Skeletal muscle satellite cell (primary cell): ENCODE measurements around the gene SMAD6.

Experiments used
- H3K27me3 ChIP-seq: 2 replicates; pipeline ENCODE4 v1.7.0; 2013; ENCODE audit warnings: low read length; ENCODE audit not compliant: control insufficient read depth, insufficient read depth
- H3K36me3 ChIP-seq: 2 replicates; pipeline ENCODE4 v1.7.0; 2013; ENCODE audit warnings: mild to moderate bottlenecking, control low read depth, low read length; ENCODE audit not compliant: insufficient read depth
- H3K4me1 ChIP-seq: 2 replicates; pipeline ENCODE4 v1.7.0; 2013; ENCODE audit warnings: low read length; ENCODE audit not compliant: control insufficient read depth, insufficient read depth
- H3K4me2 ChIP-seq: 2 replicates; pipeline ENCODE4 v1.7.0; 2013; ENCODE audit warnings: mild to moderate bottlenecking, low read length
- H3K4me3 ChIP-seq: 2 replicates; pipeline ENCODE4 v1.7.0; 2013; ENCODE audit warnings: low read length
- H3K9ac ChIP-seq: 2 replicates; pipeline ENCODE4 v1.7.0; 2013; ENCODE audit warnings: mild to moderate bottlenecking, low read depth, low read length, moderate library complexity
- H3K9me3 ChIP-seq: replicated peaks from 2 replicates; pipeline ENCODE4 v1.7.0; 2013; ENCODE audit warnings: mild to moderate bottlenecking, control low read depth, low read length

Gene SMAD6

DNA sequence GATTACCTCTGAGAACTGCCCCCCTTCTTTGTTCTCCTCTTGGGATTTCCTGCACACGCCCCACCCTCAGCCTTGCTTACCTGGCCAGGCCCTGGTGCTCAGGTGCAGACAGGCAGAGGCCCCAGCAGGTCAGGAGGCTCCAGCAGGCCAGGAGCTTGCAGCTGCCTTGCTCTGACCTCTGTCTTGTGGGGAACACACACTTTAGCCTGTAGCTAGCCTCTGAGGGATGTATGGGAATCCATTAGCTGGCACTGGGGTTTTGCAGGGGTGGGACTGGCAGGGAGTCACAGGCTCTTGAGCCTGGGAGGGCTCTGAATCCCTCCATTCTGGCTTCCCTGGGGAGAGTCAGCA, 2.7 kb downstream of the SMAD6 start:
- Histone ChIP-seq H3K4me1 (peaks cover 41% of the 10 kb centered on the region), H3K4me3 (peak overlapping the region; percentile 79), H3K4me2 (peak overlapping the region; percentile 100), H3K36me3 (peaks cover 3% of the 10 kb centered on the region), H3K9me3 (no peaks in the 10 kb centered on the region), H3K9ac (peak overlapping the region; percentile 82), H3K27me3 (no peaks in the 10 kb centered on the region)

DNA sequence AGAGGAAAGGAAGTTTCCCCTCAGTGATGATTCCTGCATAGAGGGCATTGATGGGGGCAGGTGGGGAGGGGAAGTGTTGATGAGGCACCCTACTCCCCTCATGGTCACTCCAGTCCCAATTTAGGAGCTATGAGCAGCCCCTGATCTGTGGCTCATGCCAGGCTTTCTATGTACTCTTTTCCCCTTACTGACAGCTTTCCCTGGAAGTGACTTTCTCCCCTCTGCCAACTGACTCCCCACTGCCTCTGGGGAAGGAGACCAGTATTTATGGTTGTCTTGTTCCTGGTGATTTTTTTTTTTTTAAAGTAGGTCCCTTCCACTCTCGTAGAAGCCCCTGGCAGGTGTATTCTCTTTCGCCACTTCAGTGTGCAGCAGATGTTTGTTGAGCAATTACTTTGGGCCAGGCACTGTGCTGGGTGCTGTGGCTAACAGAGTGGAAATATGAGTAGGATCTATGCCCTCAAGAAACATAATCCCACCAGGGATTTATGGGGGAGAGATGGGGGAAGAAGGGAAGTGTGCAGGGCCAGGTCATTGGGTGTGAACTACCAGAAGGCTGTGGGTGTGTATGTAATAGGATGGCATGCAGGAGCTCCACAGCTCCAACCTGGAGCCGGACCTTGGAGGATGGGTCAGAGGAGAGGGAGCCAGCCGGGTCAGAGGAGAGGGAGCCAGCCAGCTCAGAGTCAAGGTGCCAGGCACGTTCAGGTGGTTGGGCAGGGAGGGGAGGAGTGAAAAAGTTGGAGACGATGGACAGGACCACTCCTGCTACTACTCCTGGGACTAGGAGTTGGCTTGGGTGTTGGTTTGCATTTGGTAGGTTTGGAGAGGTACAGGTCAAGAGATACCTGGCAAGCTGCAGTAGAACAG, 3.5 kb downstream of the SMAD6 start:
- peaks cover 3% of the 10 kb centered on the region for H3K36me3 ChIP-seq
- peak overlapping the region; percentile 12 for H3K4me3 ChIP-seq
- H3K4me1 ChIP-seq, result peaks cover 38% of the 10 kb centered on the region
- no peak overlapping the region for H3K9ac ChIP-seq
- peak overlapping the region; percentile 100 for H3K4me2 ChIP-seq
- no peaks in the 10 kb centered on the region for H3K27me3 ChIP-seq
- no peaks in the 10 kb centered on the region for H3K9me3 ChIP-seq

DNA sequence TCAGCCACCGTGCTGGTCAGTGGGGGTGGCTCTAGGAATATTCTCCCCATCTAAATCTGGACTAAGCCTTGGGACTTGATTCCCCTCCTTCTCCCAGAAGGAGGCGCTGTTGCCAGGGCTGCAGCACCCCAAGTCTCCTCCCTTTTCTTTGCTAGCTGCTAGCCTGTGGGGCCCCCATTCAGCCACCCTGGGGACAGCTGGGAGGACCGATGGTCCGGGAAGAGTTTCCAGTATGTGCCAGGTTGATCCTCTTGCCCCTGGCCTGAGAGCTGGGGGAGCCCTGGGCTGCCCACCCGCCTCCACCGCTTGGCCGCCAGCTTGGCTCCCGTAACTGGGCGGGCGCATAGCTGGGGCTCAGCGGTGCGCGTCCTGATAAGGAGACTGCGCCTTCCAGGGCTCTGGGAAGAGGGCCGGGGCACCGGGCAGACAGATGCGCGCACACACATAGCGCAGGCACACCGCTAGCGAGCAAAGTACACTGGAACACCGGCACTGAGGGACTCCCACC, 4.2 kb downstream of the SMAD6 start:
- H3K9me3 ChIP-seq, result no peaks in the 10 kb centered on the region
- peaks cover 35% of the 10 kb centered on the region for H3K4me1 ChIP-seq
- H3K4me2 ChIP-seq, result peak overlapping the region; percentile 100
- H3K9ac ChIP-seq, result no peak overlapping the region
- no peak overlapping the region for H3K4me3 ChIP-seq
- no peaks in the 10 kb centered on the region for H3K27me3 ChIP-seq
- peaks cover 3% of the 10 kb centered on the region for H3K36me3 ChIP-seq

- Histone ChIP-seq H3K9ac (no peak overlapping the region), H3K4me3 (no peak overlapping the region), H3K9me3 (no peaks in the 10 kb centered on the region), H3K4me2 (peak overlapping the region; percentile 100), H3K27me3 (no peaks in the 10 kb centered on the region), H3K36me3 (peaks cover 3% of the 10 kb centered on the region), H3K4me1 (peaks cover 35% of the 10 kb centered on the region)
Measured at GRCh38 chr15:66706840-66707239, 4.8 kb downstream of the SMAD6 start.

- peak overlapping the region; percentile 68 for H3K4me2 ChIP-seq
- H3K4me3 ChIP-seq, result no peak overlapping the region
- no peaks in the 10 kb centered on the region for H3K27me3 ChIP-seq
- H3K9me3 ChIP-seq, result no peaks in the 10 kb centered on the region
- peak overlapping the region; percentile 25 for H3K9ac ChIP-seq
- peaks cover 35% of the 10 kb centered on the region for H3K4me1 ChIP-seq
- H3K36me3 ChIP-seq, result peaks cover 3% of the 10 kb centered on the region
Measured at GRCh38 chr15:66707310-66708082, 5.5 kb downstream of the SMAD6 start.

DNA sequence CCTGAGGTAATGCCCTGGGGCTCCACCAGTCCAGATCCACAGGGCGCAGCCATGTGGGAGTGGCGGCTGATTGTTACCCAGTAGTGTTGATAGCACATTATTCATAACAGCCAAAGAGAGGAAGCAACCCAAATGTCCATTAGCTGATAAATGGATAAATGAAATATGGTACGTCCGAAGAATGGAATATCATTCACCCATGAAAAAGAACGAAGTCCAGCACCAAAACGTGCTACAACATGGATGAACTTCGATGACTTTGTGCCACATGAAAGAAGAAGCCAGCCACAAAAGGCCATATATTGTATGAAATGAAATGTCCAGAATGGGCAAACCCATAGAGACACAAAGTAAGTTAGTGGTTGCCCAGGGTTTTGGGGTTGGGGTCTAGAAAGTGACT, 6.4 kb downstream of the SMAD6 start:
- H3K4me2 ChIP-seq, result no peak overlapping the region
- H3K4me1 ChIP-seq, result peaks cover 35% of the 10 kb centered on the region
- no peak overlapping the region for H3K4me3 ChIP-seq
- H3K36me3 ChIP-seq, result peaks cover 3% of the 10 kb centered on the region
- H3K9me3 ChIP-seq, result no peaks in the 10 kb centered on the region
- no peaks in the 10 kb centered on the region for H3K27me3 ChIP-seq
- H3K9ac ChIP-seq, result no peak overlapping the region

- no peaks in the 10 kb centered on the region for H3K9me3 ChIP-seq
- H3K27me3 ChIP-seq, result no peaks in the 10 kb centered on the region
- H3K4me1 ChIP-seq, result peaks cover 29% of the 10 kb centered on the region
- H3K9ac ChIP-seq, result no peak overlapping the region
- H3K36me3 ChIP-seq, result peaks cover 3% of the 10 kb centered on the region
- H3K4me3 ChIP-seq, result no peak overlapping the region
- H3K4me2 ChIP-seq, result no peak overlapping the region
Measured at GRCh38 chr15:66709884-66710283, 7.8 kb downstream of the SMAD6 start.

DNA sequence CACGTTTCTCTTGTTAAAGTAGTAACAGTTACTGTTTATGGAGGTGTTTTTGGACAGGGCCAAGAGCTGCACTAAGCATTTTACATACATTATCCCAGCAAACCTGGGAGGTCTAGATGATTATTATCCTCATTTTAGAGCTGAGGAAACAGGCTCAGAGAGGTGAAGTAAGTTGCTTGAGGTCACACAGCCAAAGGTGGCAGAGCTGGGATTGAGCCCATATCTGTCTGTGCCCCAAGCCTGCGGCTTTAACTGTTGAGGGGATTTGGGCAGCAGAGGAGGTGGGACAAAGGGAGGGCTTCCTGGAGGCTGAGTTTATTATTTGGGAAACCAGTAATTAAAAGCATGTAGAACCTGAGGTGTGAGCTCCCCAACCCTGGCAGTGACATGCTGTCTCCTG, 9.2 kb downstream of the SMAD6 start:
- peaks cover 15% of the 10 kb centered on the region for H3K4me1 ChIP-seq
- no peak overlapping the region for H3K9ac ChIP-seq
- H3K4me3 ChIP-seq, result no peak overlapping the region
- no peak overlapping the region for H3K4me2 ChIP-seq
- H3K27me3 ChIP-seq, result no peaks in the 10 kb centered on the region
- no peaks in the 10 kb centered on the region for H3K9me3 ChIP-seq
- peaks cover 7% of the 10 kb centered on the region for H3K36me3 ChIP-seq

- H3K4me1 ChIP-seq, result peaks cover 9% of the 10 kb centered on the region
- H3K9me3 ChIP-seq, result no peaks in the 10 kb centered on the region
- H3K9ac ChIP-seq, result no peak overlapping the region
- H3K36me3 ChIP-seq, result peaks cover 13% of the 10 kb centered on the region
- H3K4me2 ChIP-seq, result no peak overlapping the region
- no peaks in the 10 kb centered on the region for H3K27me3 ChIP-seq
- H3K4me3 ChIP-seq, result no peak overlapping the region
Measured at GRCh38 chr15:66711862-66712261, 9.8 kb downstream of the SMAD6 start.

GRCh38 chr15:66713843-66714508, 11.9 kb downstream of the SMAD6 start:
- no peaks in the 10 kb centered on the region for H3K9me3 ChIP-seq
- H3K4me1 ChIP-seq, result no peaks in the 10 kb centered on the region
- no peak overlapping the region for H3K9ac ChIP-seq
- no peaks in the 10 kb centered on the region for H3K27me3 ChIP-seq
- H3K36me3 ChIP-seq, result peaks cover 28% of the 10 kb centered on the region
- no peak overlapping the region for H3K4me3 ChIP-seq
- no peak overlapping the region for H3K4me2 ChIP-seq

- Histone ChIP-seq H3K36me3 (peaks cover 31% of the 10 kb centered on the region), H3K9me3 (no peaks in the 10 kb centered on the region), H3K9ac (no peak overlapping the region), H3K4me1 (peaks cover 3% of the 10 kb centered on the region), H3K27me3 (no peaks in the 10 kb centered on the region), H3K4me2 (no peak overlapping the region), H3K4me3 (no peak overlapping the region)
Measured at GRCh38 chr15:66714543-66714981, 12.5 kb downstream of the SMAD6 start.
